HG03520 (cell line): ENCODE results near the gene C8B.

ENCODE experiments used
- ATAC-seq: cut with Tn5 transposase; IDR thresholded peaks from one replicate; pipeline ENCODE4 v1.9.1; 2021; ENCODE audit warnings: mild to moderate bottlenecking, moderate library complexity; ENCODE audit not compliant: unreplicated experiment

The C8B gene

GRCh38 chr1:56905667-56906066 is 60.1 kb downstream of the C8B start:
- ATAC-seq = no peak

- no peak for ATAC-seq
Observed at GRCh38 chr1:56904663-56905397, 61.0 kb downstream of the C8B start.

DNA sequence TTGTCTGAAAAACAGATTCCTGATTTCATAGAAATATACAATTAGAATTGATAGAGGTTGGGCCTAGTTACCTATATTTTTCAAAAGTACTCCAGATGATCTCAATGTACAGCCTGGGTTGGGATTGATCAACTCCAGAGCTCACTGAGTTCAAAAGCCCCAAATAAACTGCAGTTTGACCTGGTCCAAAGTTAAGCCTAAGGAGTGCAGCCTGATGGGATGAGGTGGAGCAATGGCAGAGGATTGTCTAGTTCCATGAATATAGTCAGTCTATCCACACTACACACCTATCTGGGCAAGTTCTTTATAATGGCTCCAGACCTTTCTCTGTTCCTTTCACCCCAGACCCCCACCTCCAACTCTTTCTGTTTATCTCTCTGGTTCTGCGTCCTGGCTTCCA is 62.0 kb downstream of the C8B start:
- no peak for ATAC-seq

DNA sequence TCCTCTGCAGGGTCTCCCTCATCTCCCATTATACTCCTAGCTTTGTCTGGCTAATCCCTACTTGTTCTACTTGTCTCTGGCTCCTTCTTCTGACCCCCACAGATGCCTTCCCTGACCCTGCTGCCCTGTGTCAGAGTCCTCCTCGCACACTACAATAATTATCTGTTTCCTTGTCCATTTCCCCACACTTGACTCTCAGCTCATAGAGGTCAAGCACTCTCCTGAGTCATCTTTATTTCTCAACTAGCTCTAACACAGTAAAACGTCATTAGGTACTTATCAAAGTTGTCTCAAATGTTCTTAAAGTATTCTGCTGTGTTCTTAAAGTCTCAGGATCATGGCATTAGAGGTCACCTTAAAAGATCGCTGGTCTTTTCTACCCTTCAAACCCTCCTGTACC is 64.1 kb downstream of the C8B start:
- ATAC-seq = no peak

- no peak for ATAC-seq
Observed at GRCh38 chr1:56898879-56899278, 66.9 kb downstream of the C8B start.

GRCh38 chr1:56898005-56898373 is 67.8 kb downstream of the C8B start:
- ATAC-seq = no peak

DNA sequence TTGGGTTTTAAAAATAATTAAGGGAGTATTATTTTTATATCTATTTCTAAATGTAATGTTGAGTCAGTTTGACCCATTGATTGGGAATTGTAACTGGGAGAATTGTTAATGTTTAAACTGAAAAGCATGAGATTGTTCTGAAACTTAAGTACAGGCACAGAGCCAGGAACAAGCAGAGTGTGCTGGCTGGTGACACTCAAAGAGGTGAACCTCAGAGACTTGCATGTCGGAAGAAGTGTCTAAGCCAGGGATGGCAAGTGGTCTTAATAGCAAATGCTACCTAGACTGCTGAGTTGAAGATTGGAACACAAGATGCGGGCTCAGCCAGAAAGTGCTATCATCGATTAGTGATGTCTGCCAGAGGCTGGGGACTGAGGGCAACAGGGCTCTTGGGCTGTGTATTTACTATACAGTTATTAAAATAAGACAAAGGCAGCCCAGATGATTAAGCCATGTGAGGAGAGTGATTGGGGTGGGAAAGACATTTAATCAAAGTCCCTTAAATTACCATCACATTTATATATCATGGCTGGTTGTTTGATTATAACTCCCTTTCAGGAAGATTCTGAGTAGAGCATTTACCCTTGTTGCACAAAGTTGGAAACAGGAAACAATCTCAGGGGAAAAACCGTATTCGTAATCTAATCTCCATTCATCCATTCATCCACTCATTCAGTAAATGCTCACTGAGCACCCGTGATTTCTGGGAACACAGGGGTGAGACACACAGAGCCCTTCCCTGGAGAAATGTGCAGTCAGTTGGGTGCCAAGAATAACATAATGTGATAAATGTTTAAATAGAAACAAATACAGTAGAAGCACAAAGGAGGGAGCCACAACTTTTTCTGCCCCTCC is 68.4 kb downstream of the C8B start:
- ATAC-seq = no peak

DNA sequence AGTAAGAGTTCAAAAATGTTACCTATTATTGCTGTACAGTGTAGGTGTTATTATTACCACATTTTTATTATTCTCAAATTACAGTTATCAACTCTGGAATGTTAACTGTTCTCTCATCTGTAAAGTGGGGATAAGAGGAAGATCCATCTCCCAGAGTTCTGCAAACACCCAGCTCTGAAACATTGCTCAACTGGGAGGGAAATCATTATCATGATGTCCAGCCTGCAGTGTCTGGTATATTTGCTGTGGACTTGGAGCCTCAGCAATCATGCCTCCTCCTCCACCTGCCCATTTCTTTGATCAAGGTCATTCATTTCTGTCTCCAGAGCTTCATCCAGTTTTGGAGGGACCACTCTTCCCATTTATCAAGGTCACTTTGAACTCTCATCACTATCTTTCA is 71.8 kb downstream of the C8B start:
- ATAC-seq = no peak

DNA sequence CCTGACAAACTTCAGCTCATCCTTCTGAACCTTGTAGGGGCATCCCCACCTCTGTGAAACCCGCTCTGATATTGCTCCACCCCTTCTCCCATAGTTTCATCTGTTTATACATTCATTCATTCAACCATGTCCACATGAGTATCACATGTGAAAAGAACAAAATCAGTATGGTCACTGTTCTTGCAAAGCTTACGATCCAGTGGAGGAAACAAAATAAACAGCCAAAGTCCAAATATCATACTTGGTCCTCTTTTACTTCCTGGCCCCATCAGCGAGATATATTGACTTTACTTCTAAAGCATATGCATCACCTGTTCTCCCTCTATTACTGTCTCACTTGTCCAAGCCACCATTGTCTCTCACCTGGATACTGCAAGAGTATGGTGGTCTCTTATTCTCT is 75.6 kb downstream of the C8B start:
- no peak for ATAC-seq

GRCh38 chr1:56881417-56881816 is 84.4 kb downstream of the C8B start:
- ATAC-seq = no peak

DNA sequence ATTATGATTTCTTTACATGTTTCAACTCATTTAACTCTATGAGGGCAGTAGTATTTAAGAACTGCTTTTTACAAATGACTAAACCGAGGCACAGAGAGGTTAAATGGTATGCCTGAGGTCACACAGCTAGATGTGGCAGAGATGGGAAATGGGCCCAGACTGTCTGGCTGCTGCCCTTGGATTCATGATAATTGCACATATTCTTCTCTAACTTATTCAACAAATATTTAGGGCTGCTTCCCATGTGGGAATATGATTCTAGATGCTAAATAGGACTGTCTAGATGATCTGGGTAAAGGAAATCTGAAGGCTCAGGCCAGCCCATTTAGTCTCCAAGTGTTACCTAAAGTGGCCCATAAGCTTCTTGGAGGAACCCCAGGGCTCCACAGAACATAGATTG is 85.0 kb downstream of the C8B start:
- ATAC-seq = no peak
